MCF 10A (cell line): ENCODE data around the gene NXPH4. TPM values are rescaled to one million over a fixed set of nuclear protein-coding genes. Genes with fewer than 3 reads are reported as not detected.

Experiments used
- BruUV-seq: library from RNA; stranded (reverse); fragments of 400-500 nt; replicated peaks from 2 replicates; lab custom pipeline; 2021; lab: Mats Ljungman, UMichigan
- CTCF ChIA-PET: fragments of 300-600 bp; sonication (Branson Sonifier 250); formaldehyde crosslinking; extraction: SDS; loops from one replicate; lab custom pipeline; 2021; ENCODE audit warnings: antibody characterized with exemption, inconsistent platforms; lab: Yijun Ruan, JAX
- POLR2A ChIA-PET: fragments of 300-600, 350-650 bp; sonication (Branson Sonifier 250); formaldehyde crosslinking; extraction: SDS; loops from one replicate; lab custom pipeline; 2020; ENCODE audit warnings: antibody characterized with exemption, inconsistent platforms; lab: Yijun Ruan, JAX
- DNase-seq: peaks from one replicate; pipeline ENCODE4 v3.0.0-alpha.2; 2018; ENCODE audit not compliant: unreplicated experiment
- H3K27ac Mint-ChIP-seq: one replicate; pipeline ENCODE4 v1.8.0; 2022; ENCODE audit warnings: mild to moderate bottlenecking, low read depth, mixed read lengths; ENCODE audit not compliant: unreplicated experiment
- H3K27me3 Mint-ChIP-seq: one replicate; pipeline ENCODE4 v1.8.0; 2022; ENCODE audit warnings: mixed read lengths; ENCODE audit not compliant: insufficient read depth, unreplicated experiment
- H3K36me3 Mint-ChIP-seq: one replicate; pipeline ENCODE4 v1.8.0; 2022; ENCODE audit warnings: mild to moderate bottlenecking, moderate library complexity, mixed read lengths; ENCODE audit not compliant: insufficient read depth, unreplicated experiment
- H3K4me1 Mint-ChIP-seq: one replicate; pipeline ENCODE4 v1.8.0; 2022; ENCODE audit warnings: mixed read lengths; ENCODE audit not compliant: insufficient read depth, unreplicated experiment
- H3K4me3 Mint-ChIP-seq: one replicate; pipeline ENCODE4 v1.8.0; 2022; ENCODE audit warnings: mild to moderate bottlenecking, moderate library complexity, mixed read lengths; ENCODE audit not compliant: unreplicated experiment
- H3K9me3 Mint-ChIP-seq: one replicate; pipeline ENCODE4 v1.8.0; 2022; ENCODE audit warnings: mixed read lengths; ENCODE audit not compliant: unreplicated experiment
- intact Hi-C: fragments of 100-400 bp; cut with micrococcal nuclease; formaldehyde crosslinking; loops from 2 replicates; pipeline ENCODE4 v1.14.1; 2022
- total RNA-seq: library from RNA; stranded (reverse); gene quantifications from 2 replicates; pipeline ENCODE4 v1.2.3, GENCODE V29; 2022
- TF ChIP-seq, protein P1 (sequence below): fragments of 200-600 bp; IDR thresholded peaks from one replicate; pipeline ENCODE4 v1.8.0; 2022; ENCODE audit warnings: antibody characterized with exemption, mild to moderate bottlenecking; ENCODE audit not compliant: unreplicated experiment

NXPH4 gene
- total RNA-seq, 1 experiment from 2014 or later: 2.2 TPM

DNA sequence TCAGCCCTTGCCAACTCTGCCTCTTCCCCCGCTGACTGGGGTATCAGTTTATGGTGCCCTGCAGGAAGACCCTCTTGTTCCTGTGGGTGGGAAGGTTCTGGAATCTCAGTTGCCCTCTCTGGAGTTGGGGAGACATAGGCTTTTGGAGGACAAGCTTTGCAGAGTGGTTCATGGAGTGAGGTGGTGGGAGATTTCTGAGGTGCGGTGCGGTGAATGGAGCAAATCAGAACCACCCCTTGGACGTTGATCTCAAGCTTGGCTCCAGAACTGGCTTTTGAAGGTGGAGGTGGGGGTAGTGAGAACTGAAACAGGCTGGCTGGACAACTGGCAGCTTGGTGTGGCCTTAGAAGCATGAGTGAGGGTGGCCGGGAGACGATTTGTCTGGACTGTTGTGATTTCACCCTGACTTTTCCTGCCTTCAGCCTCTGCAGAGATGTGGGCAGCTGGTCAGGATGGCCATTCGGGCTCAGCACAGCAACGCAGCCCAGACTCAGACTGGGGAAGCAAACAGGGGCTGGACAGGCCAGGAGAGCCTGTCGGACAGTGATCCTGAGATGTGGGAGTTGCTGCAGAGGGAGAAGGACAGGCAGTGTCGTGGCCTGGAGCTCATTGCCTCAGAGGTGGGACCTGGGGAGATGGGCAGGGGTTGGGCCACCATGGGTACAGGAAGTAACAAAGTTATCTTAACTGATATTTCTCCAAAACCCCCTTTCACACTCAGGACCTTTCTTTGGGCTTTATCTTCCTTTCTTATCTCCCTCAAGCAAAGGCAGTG lies 14.0 kb downstream of the NXPH4 start:
- BruUV-seq: TSS peak; percentile 46
- Mint-ChIP-seq H3K27me3 (no peaks in the 10 kb centered on the region), H3K27ac (peak overlapping the region; percentile 99), H3K36me3 (peaks cover 56% of the 10 kb centered on the region), H3K9me3 (no peaks in the 10 kb centered on the region), H3K4me3 (peak overlapping the region; percentile 98), H3K4me1 (peaks cover 20% of the 10 kb centered on the region)
- ChIA-PET CTCF (interaction anchor here (0.7 to 10.2 kb wide), 6 partner anchors 11 to 222 kb away, joined by 3 to 152 read pairs (median 4); no protein-coding TSS in a partner anchor), POLR2A (interaction anchor here (0.6 to 3.1 kb wide), 10 partner anchors 9 to 152 kb away, joined by 3 to 37 read pairs (median 6); partner anchors contain the start of genes NEMP1 and STAT6)
- TF ChIP-seq, protein P1, sequence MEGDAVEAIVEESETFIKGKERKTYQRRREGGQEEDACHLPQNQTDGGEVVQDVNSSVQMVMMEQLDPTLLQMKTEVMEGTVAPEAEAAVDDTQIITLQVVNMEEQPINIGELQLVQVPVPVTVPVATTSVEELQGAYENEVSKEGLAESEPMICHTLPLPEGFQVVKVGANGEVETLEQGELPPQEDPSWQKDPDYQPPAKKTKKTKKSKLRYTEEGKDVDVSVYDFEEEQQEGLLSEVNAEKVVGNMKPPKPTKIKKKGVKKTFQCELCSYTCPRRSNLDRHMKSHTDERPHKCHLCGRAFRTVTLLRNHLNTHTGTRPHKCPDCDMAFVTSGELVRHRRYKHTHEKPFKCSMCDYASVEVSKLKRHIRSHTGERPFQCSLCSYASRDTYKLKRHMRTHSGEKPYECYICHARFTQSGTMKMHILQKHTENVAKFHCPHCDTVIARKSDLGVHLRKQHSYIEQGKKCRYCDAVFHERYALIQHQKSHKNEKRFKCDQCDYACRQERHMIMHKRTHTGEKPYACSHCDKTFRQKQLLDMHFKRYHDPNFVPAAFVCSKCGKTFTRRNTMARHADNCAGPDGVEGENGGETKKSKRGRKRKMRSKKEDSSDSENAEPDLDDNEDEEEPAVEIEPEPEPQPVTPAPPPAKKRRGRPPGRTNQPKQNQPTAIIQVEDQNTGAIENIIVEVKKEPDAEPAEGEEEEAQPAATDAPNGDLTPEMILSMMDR: no peak
- no peak for DNase-seq
- intact Hi-C loops: no loop called here

DNA sequence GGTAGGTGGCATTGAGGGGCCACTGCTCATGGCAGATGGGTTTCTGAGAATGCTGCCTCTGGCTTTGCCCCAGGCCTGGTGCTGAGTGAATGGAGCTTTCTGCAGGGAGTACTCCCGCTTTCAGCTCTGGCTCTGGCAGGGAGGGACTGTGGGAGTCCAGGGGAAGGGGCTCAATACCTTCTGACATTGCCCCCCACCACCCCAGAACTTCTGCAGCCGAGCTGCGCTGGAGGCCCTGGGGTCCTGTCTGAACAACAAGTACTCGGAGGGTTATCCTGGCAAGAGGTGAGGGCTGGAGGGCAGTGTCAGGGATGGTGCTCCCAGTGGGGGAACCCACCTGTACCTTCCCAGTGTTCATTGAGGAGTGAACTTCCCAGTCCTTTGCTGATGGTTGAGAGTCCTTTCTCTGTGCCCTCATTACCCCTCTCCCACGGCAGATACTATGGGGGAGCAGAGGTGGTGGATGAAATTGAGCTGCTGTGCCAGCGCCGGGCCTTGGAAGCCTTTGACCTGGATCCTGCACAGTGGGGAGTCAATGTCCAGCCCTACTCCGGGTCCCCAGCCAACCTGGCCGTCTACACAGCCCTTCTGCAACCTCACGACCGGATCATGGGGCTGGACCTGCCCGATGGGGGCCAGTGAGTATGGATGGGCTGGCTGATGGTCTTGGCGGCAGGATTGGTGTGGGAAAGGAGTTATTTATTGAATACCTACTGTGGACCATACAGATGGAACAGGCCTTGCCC lies 14.9 kb downstream of the NXPH4 start:
- TF ChIP-seq, protein P1: no peak
- Mint-ChIP-seq H3K36me3 (peaks cover 56% of the 10 kb centered on the region), H3K27ac (peak overlapping the region; percentile 99), H3K27me3 (no peaks in the 10 kb centered on the region), H3K9me3 (no peaks in the 10 kb centered on the region), H3K4me3 (peak overlapping the region; percentile 98), H3K4me1 (peaks cover 21% of the 10 kb centered on the region)
- no TSS peak for BruUV-seq
- intact Hi-C loops: no loop called here
- ChIA-PET CTCF (interaction anchor here (0.7 to 10.2 kb wide), 4 partner anchors 10 to 221 kb away, joined by 3 to 152 read pairs (median 33); no protein-coding TSS in a partner anchor), POLR2A (interaction anchor here (2.1 to 3.1 kb wide), 3 partner anchors 12 to 120 kb away, joined by 6 to 23 read pairs (median 17); partner anchors contain the start of gene STAT6)
- no peak for DNase-seq

DNA sequence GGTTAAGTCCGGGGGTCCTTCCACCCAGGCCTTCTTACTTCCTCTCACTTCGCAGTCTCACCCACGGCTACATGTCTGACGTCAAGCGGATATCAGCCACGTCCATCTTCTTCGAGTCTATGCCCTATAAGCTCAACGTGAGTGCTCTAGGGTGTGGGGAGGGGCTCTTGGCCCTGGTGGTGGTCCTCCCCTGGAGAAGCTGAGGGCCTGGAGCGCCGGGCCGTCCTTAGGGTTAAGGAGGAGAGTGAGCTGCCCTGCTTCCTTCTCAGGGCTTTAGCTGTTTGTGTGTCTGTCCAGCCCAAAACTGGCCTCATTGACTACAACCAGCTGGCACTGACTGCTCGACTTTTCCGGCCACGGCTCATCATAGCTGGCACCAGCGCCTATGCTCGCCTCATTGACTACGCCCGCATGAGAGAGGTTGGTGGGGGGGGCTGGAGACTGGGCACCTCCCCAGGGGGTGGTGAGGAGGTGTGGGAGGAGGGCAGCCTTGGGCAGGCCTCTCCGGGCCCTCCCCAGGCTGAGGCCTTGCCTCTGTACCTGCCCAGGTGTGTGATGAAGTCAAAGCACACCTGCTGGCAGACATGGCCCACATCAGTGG lies 15.7 kb downstream of the NXPH4 start:
- no peak for DNase-seq
- intact Hi-C loops: no loop called here
- ChIA-PET CTCF (interaction anchor here (0.8 to 10.2 kb wide), 4 partner anchors 9 to 392 kb away, joined by 4 to 152 read pairs (median 33); no protein-coding TSS in a partner anchor), POLR2A (no interaction called here)
- Mint-ChIP-seq H3K9me3 (no peaks in the 10 kb centered on the region), H3K36me3 (peaks cover 56% of the 10 kb centered on the region), H3K4me3 (no peak overlapping the region), H3K4me1 (peaks cover 30% of the 10 kb centered on the region), H3K27me3 (no peaks in the 10 kb centered on the region), H3K27ac (no peak overlapping the region)
- BruUV-seq: no TSS peak
- TF ChIP-seq, protein P1: no peak
